Prostate gland (tissue), 2 donors: ENCODE data around the gene CACNA1E. TPM values are rescaled to one million over a fixed set of nuclear protein-coding genes. Genes with fewer than 3 reads are reported as not detected.

Experiments used
- DNase-seq: peaks from one replicate; pipeline ENCODE4 v3.0.0-alpha.2; 2019; ENCODE audit warnings: low spot score
- H3K27ac ChIP-seq, 2 donors: fragments of 200-600 bp; sonication (generic); 2 replicates each; pipeline ENCODE4 v1.5.1; 2017 to 2019
- H3K27me3 ChIP-seq: fragments of 200-600 bp; sonication (generic); replicated peaks from 2 replicates; pipeline ENCODE4 v1.5.1; 2019; ENCODE audit not compliant: insufficient read depth
- H3K36me3 ChIP-seq, 2 donors: fragments of 200-600 bp; sonication (generic); 1 replicate in 1 of 2; 2 replicates in 1 of 2; pipeline versions ENCODE4 v1.5.1 to v1.8.1; 2017 to 2019
- H3K4me1 ChIP-seq: fragments of 200-600 bp; sonication (generic); replicated peaks from 2 replicates; pipeline ENCODE4 v1.5.1; 2019
- H3K4me3 ChIP-seq, 2 donors: fragments of 200-600 bp; sonication (generic); 2 replicates each; pipeline ENCODE4 v1.5.1; 2017 to 2019
- H3K9me3 ChIP-seq: fragments of 200-600 bp; sonication (generic); 2 replicates; pipeline ENCODE4 v1.5.1; 2017
- CTCF ChIP-seq, 4 experiments: fragments of 200-600 bp in 2 of 4; fragments of 450-650 bp in 2 of 4; sonication (generic) in 2 of 4; IDR thresholded peaks; 1 replicate in 3 of 4; 2 replicates in 1 of 4; pipeline ENCODE4 v1.5.1; 2016 to 2019; ENCODE audit warnings: antibody characterized with exemption in 4 of 4, mild to moderate bottlenecking in 2 of 4, moderate library complexity in 2 of 4
- POLR2A ChIP-seq: fragments of 450-650 bp; IDR thresholded peaks from one replicate; pipeline ENCODE4 v1.6.1; 2016; ENCODE audit warnings: antibody characterized with exemption, mild to moderate bottlenecking
- POLR2AphosphoS5 ChIP-seq: sonication (generic); formaldehyde crosslinking; IDR thresholded peaks from one replicate; pipeline ENCODE4 v1.6.1; 2017; ENCODE audit warnings: antibody characterized with exemption
- WGBS: methylation state at CpG from one replicate; pipeline ENCODE4 v1.1.5; 2018; 5-methylcytosine and 5-hydroxymethylcytosine counted together
- intact Hi-C: fragments of 100-400 bp; cut with DNase I; formaldehyde crosslinking; loops from one replicate; pipeline ENCODE4 v1.14.2; 2022
- total RNA-seq, 2 donors: library from RNA; depleted of rRNA; stranded (reverse); fragments of >200 nt; gene quantifications; one replicate each; pipeline ENCODE4 v1.1.0, GENCODE V29; 2016

CACNA1E gene
- total RNA-seq, 2 donors from 2014 or later: 4.1 TPM; not detected in 1

- Histone ChIP-seq H3K4me1 (no peaks in the 10 kb centered on the region), H3K36me3 (no peaks in the 10 kb centered on the region), H3K27ac (no peak overlapping the region), H3K27me3 (no peaks in the 10 kb centered on the region), H3K9me3 (no peaks in the 10 kb centered on the region), H3K4me3 (no peak overlapping the region)
- no peak for DNase-seq
- 70% methylated on average over 4 of the region's 4 CpGs for WGBS
- intact Hi-C loops: loop anchor here (5.0 kb wide), 1 partner anchor 607 kb away; no protein-coding TSS in a partner anchor
- TF ChIP-seq POLR2A (no peak), POLR2AphosphoS5 (no peak), CTCF (IDR thresholded peaks at IDR 0.05) (no peak)
These were observed 7.7 kb upstream of the CACNA1E start for GRCh38 chr1:181475580-181475979.

- H3K9me3 ChIP-seq: no peaks in the 10 kb centered on the region
- DNase-seq: no peak
- intact Hi-C loops: loop anchor here (5.0 kb wide), 1 partner anchor 606 kb away; no protein-coding TSS in a partner anchor
- H3K4me3 ChIP-seq: no peak overlapping the region
- no peak overlapping the region for H3K27ac ChIP-seq
- H3K36me3 ChIP-seq: no peaks in the 10 kb centered on the region
- TF ChIP-seq CTCF (IDR thresholded peaks at IDR 0.05): no peak
- no peak for TF ChIP-seq POLR2A
- no peak for TF ChIP-seq POLR2AphosphoS5
- no peaks in the 10 kb centered on the region for H3K27me3 ChIP-seq
- 50% methylated on average over 8 of the region's 8 CpGs for WGBS
- H3K4me1 ChIP-seq: no peaks in the 10 kb centered on the region
These were observed 6.7 kb upstream of the CACNA1E start for GRCh38 chr1:181476581-181476980.

DNA sequence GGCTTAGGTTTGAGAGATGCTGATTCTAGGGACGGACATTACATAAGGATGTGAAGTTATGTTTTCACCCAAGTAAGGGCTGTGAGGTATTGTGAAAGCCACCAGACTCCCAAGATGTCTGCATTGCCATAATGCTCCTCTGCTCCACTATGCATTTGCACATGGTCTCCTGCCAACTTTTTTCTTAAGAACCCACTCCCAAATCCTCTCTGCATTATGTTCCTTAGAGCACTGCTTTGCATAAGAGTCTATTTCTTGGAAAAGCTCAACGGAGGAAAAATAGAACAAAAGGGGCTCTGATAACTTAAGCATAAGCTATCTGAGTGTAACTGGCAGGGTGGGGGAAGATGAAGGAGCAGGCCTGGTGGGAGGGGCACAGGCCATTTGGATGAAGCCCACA is 5.0 kb upstream of the CACNA1E start:
- Histone ChIP-seq H3K4me1 (no peaks in the 10 kb centered on the region), H3K27ac (no peak overlapping the region), H3K36me3 (no peaks in the 10 kb centered on the region), H3K27me3 (peaks cover 4% of the 10 kb centered on the region), H3K9me3 (no peaks in the 10 kb centered on the region), H3K4me3 (no peak overlapping the region)
- 79% methylated on average over 2 of the region's 2 CpGs for WGBS
- DNase-seq: no peak
- TF ChIP-seq CTCF (IDR thresholded peaks at IDR 0.05) (no peak), POLR2AphosphoS5 (no peak), POLR2A (no peak)
- intact Hi-C loops: loop anchor here (2.0 to 5.0 kb wide), 2 partner anchors 198 to 604 kb away; no protein-coding TSS in a partner anchor

DNA sequence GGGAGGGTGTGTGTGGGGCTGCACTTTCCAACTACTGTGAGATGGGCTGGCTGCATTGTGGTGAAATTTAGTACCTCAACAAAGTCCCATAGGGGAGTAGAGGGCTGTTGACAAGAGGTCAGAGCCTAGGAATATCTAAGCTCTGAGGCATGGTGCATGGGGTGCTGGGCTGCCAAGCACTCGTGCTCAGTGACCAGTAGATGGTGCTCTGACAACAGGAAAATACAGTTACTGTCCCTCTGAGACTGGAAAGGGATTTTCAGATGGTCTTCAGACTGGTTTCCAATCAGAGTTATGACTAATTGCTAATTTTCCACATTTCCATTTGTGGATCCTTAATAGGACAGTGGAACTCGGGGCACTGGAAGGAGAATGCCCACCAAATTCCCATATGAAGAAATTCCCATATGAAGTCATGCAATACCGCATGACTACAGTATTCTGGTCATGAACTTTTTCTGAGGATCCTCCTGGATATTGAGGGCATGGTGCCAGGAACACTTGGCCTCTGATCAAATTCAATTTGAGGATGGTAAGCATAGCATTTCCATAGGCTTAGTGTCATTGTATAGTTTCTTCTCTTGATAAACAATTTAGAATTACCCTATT is 4.1 kb upstream of the CACNA1E start:
- intact Hi-C loops: loop anchor here (2.0 to 5.0 kb wide), 2 partner anchors 198 to 603 kb away; no protein-coding TSS in a partner anchor
- no peak for TF ChIP-seq POLR2A
- peak in 3 of 4 experiments; percentile 63 to 69 (median 68) for TF ChIP-seq CTCF (IDR thresholded peaks at IDR 0.05)
- no peak for TF ChIP-seq POLR2AphosphoS5
- H3K36me3 ChIP-seq: no peaks in the 10 kb centered on the region
- H3K27me3 ChIP-seq: peaks cover 12% of the 10 kb centered on the region
- H3K4me1 ChIP-seq: no peaks in the 10 kb centered on the region
- 28% methylated on average over 3 of the region's 3 CpGs for WGBS
- no peak overlapping the region for H3K27ac ChIP-seq
- DNase-seq: peak; percentile 31
- no peaks in the 10 kb centered on the region for H3K9me3 ChIP-seq
- H3K4me3 ChIP-seq: no peak overlapping the region

DNA sequence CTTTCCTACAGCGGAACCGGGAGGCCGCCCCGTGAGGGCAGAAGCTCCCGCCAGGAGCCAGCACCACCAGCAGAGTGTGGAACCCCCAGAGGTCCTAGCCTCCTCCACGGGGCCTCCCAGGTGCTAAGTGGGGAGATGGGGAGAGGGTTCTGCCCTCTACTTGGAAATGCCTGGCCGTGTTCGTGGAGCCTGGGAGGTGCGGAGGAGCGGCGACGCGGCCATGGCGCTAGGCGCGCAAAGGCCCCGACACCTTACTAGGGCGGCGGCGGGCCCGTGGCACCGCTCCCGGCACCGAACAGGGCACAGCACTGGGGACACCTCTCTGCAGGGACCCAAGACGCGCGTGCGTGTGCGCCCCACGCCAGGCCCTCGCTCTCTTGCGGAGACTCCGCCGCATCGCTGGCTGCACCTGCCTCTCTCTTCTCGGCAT is 1.3 kb upstream of the CACNA1E start:
- H3K4me3 ChIP-seq: no peak overlapping the region
- no peaks in the 10 kb centered on the region for H3K36me3 ChIP-seq
- no peak for DNase-seq
- WGBS: 20% methylated on average over 36 of the region's 36 CpGs
- TF ChIP-seq CTCF (IDR thresholded peaks at IDR 0.05) (no peak), POLR2AphosphoS5 (no peak)
- H3K27me3 ChIP-seq: peaks cover 23% of the 10 kb centered on the region
- H3K4me1 ChIP-seq: no peaks in the 10 kb centered on the region
- H3K9me3 ChIP-seq: no peaks in the 10 kb centered on the region
- H3K27ac ChIP-seq: no peak overlapping the region
- intact Hi-C loops: no loop called here
